Colonic mucosa (tissue), 4 donors: Measurements from ENCODE around the gene GINS2. TPM values are rescaled to one million over a fixed set of nuclear protein-coding genes. Genes with fewer than 3 reads are reported as not detected.

Experiments used
- DNase-seq: peaks from one replicate; pipeline ENCODE4 v3.0.0-alpha.2; 2020
- H3K27ac ChIP-seq: fragments of 200-600 bp; one replicate; pipeline ENCODE4 v1.8.0; 2021
- H3K27me3 ChIP-seq: fragments of 200-600 bp; one replicate; pipeline ENCODE4 v1.8.0; 2021
- H3K36me3 ChIP-seq: fragments of 200-600 bp; one replicate; pipeline ENCODE4 v1.8.0; 2021
- H3K4me1 ChIP-seq: fragments of 200-600 bp; one replicate; pipeline ENCODE4 v1.8.0; 2021; ENCODE audit warnings: mild to moderate bottlenecking
- H3K4me3 ChIP-seq: fragments of 200-600 bp; one replicate; pipeline ENCODE4 v1.8.0; 2021
- H3K9ac ChIP-seq, 2 donors: one replicate each; pipeline ENCODE4 v1.7.0; 2013; ENCODE audit warnings: control low read depth in 2 of 2, low read depth in 2 of 2, low read length in 2 of 2
- H3K9me3 ChIP-seq: fragments of 200-600 bp; one replicate; pipeline ENCODE4 v1.8.0; 2021
- intact Hi-C: fragments of 100-400 bp; cut with DNase I; formaldehyde crosslinking; loops from one replicate; pipeline ENCODE4 v1.14.1; 2022
- total RNA-seq, 2 donors: library from RNA; stranded (reverse); fragmentation: NEBNext Ultra II Directional in 1 of 2; extraction: Animal tissue kit (Norgen Biotek cat#: 25700) in 1 of 2; gene quantifications; one replicate each; pipeline ENCODE4 v1.2.1, GENCODE V29; 2021
- TF ChIP-seq, protein P1 (sequence below): fragments of 200-600 bp; IDR thresholded peaks from one replicate; pipeline ENCODE4 v1.8.0; 2022; ENCODE audit warnings: antibody characterized with exemption, mild to moderate bottlenecking
- donor health status: healthy.
- donor health status: DM: no; HTN: no; CAD: no.
- donor health status: DM: no; HTN: no; CAD: no.

The GINS2 gene
- total RNA-seq, 2 donors from 2014 or later = 6.1 to 39.9 TPM

DNA sequence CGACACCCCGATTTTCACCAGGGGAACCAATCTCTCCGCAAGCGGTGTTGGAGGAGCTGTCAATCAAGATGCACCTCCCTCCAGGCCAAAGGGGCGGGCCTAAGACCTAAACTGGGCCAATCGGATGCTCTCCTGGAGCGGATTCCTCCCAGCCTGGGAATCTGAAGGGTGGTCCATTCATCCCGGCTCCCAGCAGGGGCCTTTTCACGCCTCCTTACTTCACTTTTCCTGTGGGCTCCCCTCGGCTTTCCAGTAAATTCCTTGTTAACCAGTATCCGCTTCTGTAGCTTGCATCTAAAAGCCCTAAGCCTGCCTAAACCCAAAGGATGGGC is 45.1 kb upstream of the GINS2 start:
- H3K9ac ChIP-seq = no peak overlapping the region
- no peak overlapping the region for H3K27ac ChIP-seq
- H3K36me3 ChIP-seq = no peaks in the 10 kb centered on the region
- TF ChIP-seq, protein P1, sequence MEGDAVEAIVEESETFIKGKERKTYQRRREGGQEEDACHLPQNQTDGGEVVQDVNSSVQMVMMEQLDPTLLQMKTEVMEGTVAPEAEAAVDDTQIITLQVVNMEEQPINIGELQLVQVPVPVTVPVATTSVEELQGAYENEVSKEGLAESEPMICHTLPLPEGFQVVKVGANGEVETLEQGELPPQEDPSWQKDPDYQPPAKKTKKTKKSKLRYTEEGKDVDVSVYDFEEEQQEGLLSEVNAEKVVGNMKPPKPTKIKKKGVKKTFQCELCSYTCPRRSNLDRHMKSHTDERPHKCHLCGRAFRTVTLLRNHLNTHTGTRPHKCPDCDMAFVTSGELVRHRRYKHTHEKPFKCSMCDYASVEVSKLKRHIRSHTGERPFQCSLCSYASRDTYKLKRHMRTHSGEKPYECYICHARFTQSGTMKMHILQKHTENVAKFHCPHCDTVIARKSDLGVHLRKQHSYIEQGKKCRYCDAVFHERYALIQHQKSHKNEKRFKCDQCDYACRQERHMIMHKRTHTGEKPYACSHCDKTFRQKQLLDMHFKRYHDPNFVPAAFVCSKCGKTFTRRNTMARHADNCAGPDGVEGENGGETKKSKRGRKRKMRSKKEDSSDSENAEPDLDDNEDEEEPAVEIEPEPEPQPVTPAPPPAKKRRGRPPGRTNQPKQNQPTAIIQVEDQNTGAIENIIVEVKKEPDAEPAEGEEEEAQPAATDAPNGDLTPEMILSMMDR = no peak
- H3K4me1 ChIP-seq = no peaks in the 10 kb centered on the region
- no peak overlapping the region for H3K4me3 ChIP-seq
- no peaks in the 10 kb centered on the region for H3K9me3 ChIP-seq
- intact Hi-C loops = no loop called here
- no peak for DNase-seq
- H3K27me3 ChIP-seq = no peaks in the 10 kb centered on the region

DNA sequence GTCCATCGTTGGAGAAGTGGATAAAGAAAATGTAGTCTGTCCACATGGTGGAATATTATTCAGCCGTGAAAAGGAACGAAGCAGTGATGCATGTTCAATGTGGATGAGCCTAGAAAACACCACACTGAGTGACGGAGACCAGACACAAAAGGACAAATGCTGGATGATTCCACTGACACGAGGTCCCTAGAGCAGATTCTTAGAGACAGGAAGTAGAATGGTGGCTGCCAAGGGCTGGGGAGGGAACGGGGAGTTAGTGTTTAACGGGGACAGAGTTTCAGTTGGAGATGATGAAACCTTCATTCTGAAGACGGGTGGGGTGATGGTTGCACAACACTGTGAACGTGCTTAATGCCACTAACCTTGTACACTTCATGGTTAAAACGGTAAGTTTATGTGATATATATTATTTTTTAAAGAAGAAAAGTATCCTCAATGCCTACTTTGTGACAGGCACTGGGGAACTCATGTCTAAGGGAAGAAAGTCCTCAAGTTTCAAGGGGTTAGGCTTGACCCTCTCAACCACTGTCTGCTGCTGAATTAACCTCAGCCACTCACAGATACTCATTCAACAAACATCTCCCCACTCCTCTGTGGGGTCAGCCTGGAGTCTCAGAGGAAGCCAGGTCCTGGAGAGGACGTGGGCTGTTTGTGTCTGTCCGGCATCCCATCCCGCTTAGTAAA is 44.5 kb upstream of the GINS2 start:
- H3K27me3 ChIP-seq = no peaks in the 10 kb centered on the region
- intact Hi-C loops = no loop called here
- no peaks in the 10 kb centered on the region for H3K9me3 ChIP-seq
- DNase-seq = no peak
- H3K36me3 ChIP-seq = no peaks in the 10 kb centered on the region
- TF ChIP-seq, protein P1 = no peak
- no peaks in the 10 kb centered on the region for H3K4me1 ChIP-seq
- no peak overlapping the region for H3K27ac ChIP-seq
- H3K9ac ChIP-seq = no peak overlapping the region
- H3K4me3 ChIP-seq = no peak overlapping the region

DNA sequence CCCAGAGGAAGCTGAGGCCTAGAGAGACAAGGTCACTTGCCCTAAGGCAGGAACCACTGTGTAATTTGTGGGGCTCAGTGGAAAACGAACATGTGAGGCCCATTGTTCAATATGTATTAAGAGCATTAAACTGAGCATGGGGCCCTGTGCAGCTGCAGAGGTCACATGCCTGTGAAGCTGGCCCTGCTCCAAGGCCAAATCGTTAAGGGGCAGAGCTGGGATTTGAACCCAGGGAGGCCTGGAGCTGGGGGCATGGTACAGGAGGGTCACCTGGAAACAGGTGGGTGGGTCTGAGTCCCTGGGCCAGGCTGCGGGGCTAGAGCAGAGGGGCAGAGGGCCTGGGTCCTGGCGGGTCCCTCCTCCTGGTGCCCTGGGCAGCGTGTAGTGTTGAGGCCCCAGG is 42.4 kb upstream of the GINS2 start:
- no peaks in the 10 kb centered on the region for H3K27me3 ChIP-seq
- H3K4me3 ChIP-seq = no peak overlapping the region
- no peak overlapping the region for H3K27ac ChIP-seq
- no peak for DNase-seq
- no peaks in the 10 kb centered on the region for H3K9me3 ChIP-seq
- TF ChIP-seq, protein P1 = no peak
- H3K9ac ChIP-seq = no peak overlapping the region
- no peaks in the 10 kb centered on the region for H3K36me3 ChIP-seq
- intact Hi-C loops = no loop called here
- H3K4me1 ChIP-seq = no peaks in the 10 kb centered on the region

DNA sequence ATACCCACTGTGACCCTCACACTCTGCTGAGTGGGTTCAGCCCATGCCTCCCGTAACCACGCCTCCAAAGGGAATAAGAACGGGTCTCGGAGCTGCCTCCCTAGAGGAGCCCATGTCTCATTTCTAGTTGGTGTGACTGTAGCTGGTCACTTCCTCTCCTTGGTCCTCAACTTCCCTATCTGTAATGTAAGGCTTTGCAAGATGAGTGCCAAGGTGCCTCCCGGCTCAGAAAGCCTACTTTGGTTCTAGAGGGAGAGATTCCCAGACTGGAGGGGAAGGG is 41.4 kb upstream of the GINS2 start:
- Histone ChIP-seq H3K4me3 (no peak overlapping the region), H3K27me3 (no peaks in the 10 kb centered on the region), H3K9ac (no peak overlapping the region), H3K9me3 (no peaks in the 10 kb centered on the region), H3K27ac (no peak overlapping the region), H3K36me3 (no peaks in the 10 kb centered on the region), H3K4me1 (no peaks in the 10 kb centered on the region)
- TF ChIP-seq, protein P1 = no peak
- no peak for DNase-seq
- intact Hi-C loops = no loop called here

DNA sequence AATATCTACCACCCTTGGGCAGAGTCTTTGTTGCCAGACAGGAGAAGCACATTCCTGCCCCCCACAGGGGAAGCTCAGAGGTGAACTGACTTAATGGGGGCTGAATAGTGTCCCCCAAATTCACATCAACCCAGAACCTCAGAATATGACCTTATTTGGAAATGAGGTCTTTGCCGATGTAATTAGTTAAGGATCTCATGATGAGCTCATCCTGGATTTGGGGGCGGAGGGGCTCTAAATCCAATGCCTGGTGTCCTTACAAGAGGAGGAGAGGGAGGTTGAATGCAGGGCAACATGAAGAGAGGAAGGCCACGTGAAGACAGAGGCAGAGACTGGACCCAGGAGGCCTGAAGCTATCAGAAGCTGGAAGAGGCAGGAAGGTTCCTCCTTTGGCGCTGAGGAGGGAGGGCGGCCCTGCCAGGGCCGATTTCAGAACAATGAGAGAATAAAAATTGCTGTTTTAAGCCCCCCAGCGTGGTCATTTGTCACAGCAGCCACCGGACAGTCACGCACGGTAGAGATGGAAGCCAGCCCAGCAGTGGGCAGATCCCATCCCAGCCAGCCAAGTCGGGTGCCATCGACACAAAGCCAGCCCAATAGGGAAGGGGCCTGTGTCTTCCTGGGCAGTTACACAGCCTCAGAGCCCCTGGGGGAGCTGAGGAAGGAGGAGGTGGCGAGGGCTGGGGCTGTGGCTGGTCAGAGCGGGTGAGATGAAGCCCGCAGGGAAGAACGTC is 40.9 kb upstream of the GINS2 start:
- TF ChIP-seq, protein P1 = no peak
- intact Hi-C loops = no loop called here
- H3K27me3 ChIP-seq = no peaks in the 10 kb centered on the region
- H3K4me1 ChIP-seq = no peaks in the 10 kb centered on the region
- no peak for DNase-seq
- no peaks in the 10 kb centered on the region for H3K36me3 ChIP-seq
- no peak overlapping the region for H3K27ac ChIP-seq
- H3K9me3 ChIP-seq = no peaks in the 10 kb centered on the region
- no peak overlapping the region for H3K9ac ChIP-seq
- H3K4me3 ChIP-seq = no peak overlapping the region
